Immature natural killer cell (primary cell): Measurements from ENCODE around the gene EGFLAM. TPM values are rescaled to one million over a fixed set of nuclear protein-coding genes. Genes with fewer than 3 reads are reported as not detected.

Source experiments
- DNase-seq, 3 donors: peaks; one replicate each; pipeline ENCODE4 v3.0.0; 2022; ENCODE audit warnings: mixed read lengths in 1 of 3
- H3K27ac Mint-ChIP-seq, 6 donors: one replicate each; pipeline ENCODE4 v1.8.0; 2020; ENCODE audit warnings: mixed read lengths in 6 of 6, mild to moderate bottlenecking in 5 of 6, inconsistent platforms in 4 of 6, moderate library complexity in 3 of 6
- H3K27me3 Mint-ChIP-seq, 3 donors: one replicate each; pipeline ENCODE4 v1.8.0; 2020 to 2021; ENCODE audit warnings: low read depth in 3 of 3, mild to moderate bottlenecking in 3 of 3, mixed read lengths in 3 of 3, moderate library complexity in 3 of 3, inconsistent platforms in 1 of 3
- H3K36me3 Mint-ChIP-seq, 3 donors: one replicate each; pipeline ENCODE4 v1.8.0; 2020; ENCODE audit warnings: mixed read lengths in 3 of 3, inconsistent platforms in 2 of 3, mild to moderate bottlenecking in 2 of 3
- H3K4me1 Mint-ChIP-seq, 2 donors: one replicate each; pipeline ENCODE4 v1.8.0; 2020; ENCODE audit warnings: inconsistent platforms in 2 of 2, mild to moderate bottlenecking in 2 of 2, mixed read lengths in 2 of 2, moderate library complexity in 1 of 2
- H3K4me3 Mint-ChIP-seq, 5 donors: one replicate each; pipeline ENCODE4 v1.8.0; 2020; ENCODE audit warnings: mild to moderate bottlenecking in 5 of 5, mixed read lengths in 5 of 5, inconsistent platforms in 3 of 5, moderate library complexity in 3 of 5
- H3K9me3 Mint-ChIP-seq, 6 donors: one replicate each; pipeline ENCODE4 v1.8.0; 2020; ENCODE audit warnings: mild to moderate bottlenecking in 6 of 6, mixed read lengths in 6 of 6, inconsistent platforms in 4 of 6, moderate library complexity in 3 of 6
- polyA plus RNA-seq, 3 donors: library from polyadenylated mRNA; unstranded; fragments of 300-500 nt; fragmentation: Illumina TruSeq; gene quantifications; one replicate each; pipeline ENCODE4 v1.2.3, GENCODE V29; 2021

Gene EGFLAM
- polyA plus RNA-seq, 3 donors from 2014 or later, result not detected

- H3K4me1 Mint-ChIP-seq, result no peaks in the 10 kb centered on the region
- H3K27me3 Mint-ChIP-seq, result peaks cover 7 to 15% (median 7%) of the 10 kb centered on the region in 3 donors
- no peak for DNase-seq
These were observed 121.1 kb downstream of the EGFLAM start for GRCh38 chr5:38379350-38379937.

GRCh38 chr5:38380537-38380936 lies 122.2 kb downstream of the EGFLAM start:
- Mint-ChIP-seq H3K9me3 (peaks cover 0 to 3% (median 0%) of the 10 kb centered on the region in 6 donors), H3K27ac (no peak overlapping the region), H3K4me1 (no peaks in the 10 kb centered on the region), H3K4me3 (no peak overlapping the region), H3K36me3 (no peaks in the 10 kb centered on the region), H3K27me3 (peaks cover 5 to 13% (median 5%) of the 10 kb centered on the region in 3 donors)
- no peak for DNase-seq

More at GRCh38 chr5:38379350-38379937, 121.1 kb downstream of the EGFLAM start:
- Mint-ChIP-seq H3K27ac (no peak overlapping the region), H3K9me3 (peaks cover 0 to 3% (median 0%) of the 10 kb centered on the region in 6 donors), H3K36me3 (no peaks in the 10 kb centered on the region), H3K4me3 (no peak overlapping the region)

GRCh38 chr5:38381361-38381760 lies 123.0 kb downstream of the EGFLAM start:
- H3K9me3 Mint-ChIP-seq, result peaks cover 0 to 3% (median 0%) of the 10 kb centered on the region in 6 donors
- no peaks in the 10 kb centered on the region for H3K36me3 Mint-ChIP-seq
- DNase-seq, result no peak
- H3K4me1 Mint-ChIP-seq, result no peaks in the 10 kb centered on the region
- H3K4me3 Mint-ChIP-seq, result no peak overlapping the region
- H3K27ac Mint-ChIP-seq, result no peak overlapping the region
- peaks cover 5 to 13% (median 5%) of the 10 kb centered on the region in 3 donors for H3K27me3 Mint-ChIP-seq

GRCh38 chr5:38382898-38383297 lies 124.5 kb downstream of the EGFLAM start:
- H3K9me3 Mint-ChIP-seq, result no peaks in the 10 kb centered on the region
- DNase-seq, result peak; percentile 1 to 10 (median 4)
- no peaks in the 10 kb centered on the region for H3K4me1 Mint-ChIP-seq
- no peak overlapping the region for H3K27ac Mint-ChIP-seq
- no peaks in the 10 kb centered on the region for H3K36me3 Mint-ChIP-seq
- peaks cover 2 to 15% (median 5%) of the 10 kb centered on the region in 3 donors for H3K27me3 Mint-ChIP-seq
- no peak overlapping the region for H3K4me3 Mint-ChIP-seq

- no peaks in the 10 kb centered on the region for H3K36me3 Mint-ChIP-seq
- no peaks in the 10 kb centered on the region for H3K4me1 Mint-ChIP-seq
- no peak for DNase-seq
- H3K27ac Mint-ChIP-seq, result no peak overlapping the region
- peaks cover 0 to 15% (median 2%) of the 10 kb centered on the region in 3 donors for H3K27me3 Mint-ChIP-seq
- H3K4me3 Mint-ChIP-seq, result no peak overlapping the region
- no peaks in the 10 kb centered on the region for H3K9me3 Mint-ChIP-seq
These were observed 125.3 kb downstream of the EGFLAM start for GRCh38 chr5:38383701-38384100.

GRCh38 chr5:38384396-38384795 lies 126.0 kb downstream of the EGFLAM start:
- Mint-ChIP-seq H3K36me3 (no peaks in the 10 kb centered on the region), H3K4me3 (no peak overlapping the region), H3K27me3 (peaks cover 0 to 9% (median 2%) of the 10 kb centered on the region in 3 donors), H3K9me3 (no peaks in the 10 kb centered on the region), H3K27ac (no peak overlapping the region), H3K4me1 (no peaks in the 10 kb centered on the region)
- no peak for DNase-seq

- peaks cover 0 to 6% (median 5%) of the 10 kb centered on the region in 3 donors for H3K27me3 Mint-ChIP-seq
- no peak for DNase-seq
- no peaks in the 10 kb centered on the region for H3K4me1 Mint-ChIP-seq
- no peak overlapping the region for H3K4me3 Mint-ChIP-seq
- no peak overlapping the region for H3K27ac Mint-ChIP-seq
- no peaks in the 10 kb centered on the region for H3K36me3 Mint-ChIP-seq
- H3K9me3 Mint-ChIP-seq, result no peaks in the 10 kb centered on the region
These were observed 128.8 kb downstream of the EGFLAM start for GRCh38 chr5:38387161-38387560.

- peaks cover 1 to 14% (median 1%) of the 10 kb centered on the region in 3 donors for H3K27me3 Mint-ChIP-seq
- H3K36me3 Mint-ChIP-seq, result no peaks in the 10 kb centered on the region
- no peak overlapping the region for H3K27ac Mint-ChIP-seq
- DNase-seq, result no peak
- H3K9me3 Mint-ChIP-seq, result no peaks in the 10 kb centered on the region
- H3K4me3 Mint-ChIP-seq, result no peak overlapping the region
- no peaks in the 10 kb centered on the region for H3K4me1 Mint-ChIP-seq
These were observed 135.3 kb downstream of the EGFLAM start for GRCh38 chr5:38393636-38394035.

GRCh38 chr5:38396766-38397165 lies 138.4 kb downstream of the EGFLAM start:
- Mint-ChIP-seq H3K4me1 (no peaks in the 10 kb centered on the region), H3K27ac (no peak overlapping the region), H3K9me3 (peaks cover 0 to 5% (median 0%) of the 10 kb centered on the region in 6 donors), H3K36me3 (no peaks in the 10 kb centered on the region), H3K4me3 (no peak overlapping the region), H3K27me3 (peaks cover 1 to 9% (median 3%) of the 10 kb centered on the region in 3 donors)
- DNase-seq, result no peak

GRCh38 chr5:38400365-38400764 lies 142.0 kb downstream of the EGFLAM start:
- no peaks in the 10 kb centered on the region for H3K4me1 Mint-ChIP-seq

GRCh38 chr5:38401145-38401544 lies 142.8 kb downstream of the EGFLAM start:
- Mint-ChIP-seq H3K36me3 (no peaks in the 10 kb centered on the region), H3K27ac (no peak overlapping the region), H3K27me3 (peaks cover 4 to 11% (median 6%) of the 10 kb centered on the region in 3 donors), H3K4me1 (no peaks in the 10 kb centered on the region), H3K9me3 (peaks cover 0 to 9% (median under 1%) of the 10 kb centered on the region in 6 donors), H3K4me3 (no peak overlapping the region)
- DNase-seq, result no peak

More at GRCh38 chr5:38400365-38400764, 142.0 kb downstream of the EGFLAM start:
- Mint-ChIP-seq H3K9me3 (peaks cover 0 to 9% (median under 1%) of the 10 kb centered on the region in 6 donors), H3K4me3 (no peak overlapping the region), H3K36me3 (no peaks in the 10 kb centered on the region), H3K27me3 (peaks cover 0 to 15% (median 6%) of the 10 kb centered on the region in 3 donors), H3K27ac (no peak overlapping the region)
- DNase-seq, result no peak

GRCh38 chr5:38403406-38403805 lies 145.0 kb downstream of the EGFLAM start:
- no peaks in the 10 kb centered on the region for H3K36me3 Mint-ChIP-seq
- no peaks in the 10 kb centered on the region for H3K4me1 Mint-ChIP-seq
- no peak for DNase-seq
- no peak overlapping the region for H3K4me3 Mint-ChIP-seq
- peaks cover 0 to 9% (median under 1%) of the 10 kb centered on the region in 6 donors for H3K9me3 Mint-ChIP-seq
- peaks cover 5 to 7% (median 6%) of the 10 kb centered on the region in 3 donors for H3K27me3 Mint-ChIP-seq
- H3K27ac Mint-ChIP-seq, result no peak overlapping the region

- Mint-ChIP-seq H3K9me3 (peaks cover 0 to 9% (median under 1%) of the 10 kb centered on the region in 6 donors), H3K36me3 (no peaks in the 10 kb centered on the region)
- no peak for DNase-seq
These were observed 145.7 kb downstream of the EGFLAM start for GRCh38 chr5:38403877-38404635.

GRCh38 chr5:38404667-38405276 lies 146.4 kb downstream of the EGFLAM start:
- Mint-ChIP-seq H3K9me3 (peaks cover 0 to 9% (median under 1%) of the 10 kb centered on the region in 6 donors), H3K27me3 (peaks cover 5 to 7% (median 5%) of the 10 kb centered on the region in 3 donors), H3K27ac (no peak overlapping the region), H3K36me3 (no peaks in the 10 kb centered on the region), H3K4me3 (no peak overlapping the region), H3K4me1 (no peaks in the 10 kb centered on the region)
- DNase-seq, result no peak

More at GRCh38 chr5:38403877-38404635, 145.7 kb downstream of the EGFLAM start:
- H3K27me3 Mint-ChIP-seq, result peaks cover 5 to 7% (median 5%) of the 10 kb centered on the region in 3 donors
- H3K27ac Mint-ChIP-seq, result no peak overlapping the region
- no peak overlapping the region for H3K4me3 Mint-ChIP-seq
- H3K4me1 Mint-ChIP-seq, result no peaks in the 10 kb centered on the region
